HEK293T (cell line): ENCODE data around the gene TSPYL4.
A peak's percentile ranks its signal among the peaks of the same experiment; 100 is the strongest.

Experiments used
- CTCF ChIA-PET: fragments of 350-600 bp; formaldehyde crosslinking; extraction: SDS; loops from one replicate; lab custom pipeline; 2021; ENCODE audit warnings: antibody characterized with exemption, inconsistent platforms; lab: Yijun Ruan, JAX
- POLR2A ChIA-PET: fragments of 350-600 bp; formaldehyde crosslinking; extraction: SDS; loops from one replicate; lab custom pipeline; 2020; ENCODE audit warnings: antibody characterized with exemption, inconsistent platforms; lab: Yijun Ruan, JAX
- DNase-seq: peaks from one replicate; pipeline ENCODE4 v3.0.0; 2012; ENCODE audit warnings: mixed read lengths; ENCODE audit errors: extremely low spot score
- ARNT ChIP-seq: fragments of 450-650 bp; IDR thresholded peaks from 2 replicates; pipeline ENCODE4 v1.6.1; 2017; ENCODE audit warnings: mild to moderate bottlenecking
- BHLHE40 ChIP-seq: fragments of 450-650 bp; IDR thresholded peaks from 2 replicates; pipeline ENCODE4 v1.6.1; 2016; ENCODE audit warnings: mild to moderate bottlenecking, moderate library complexity, borderline replicate concordance
- CTBP1 ChIP-seq: fragments of 450-650 bp; IDR thresholded peaks from 2 replicates; pipeline ENCODE4 v1.6.1; 2016; ENCODE audit warnings: borderline replicate concordance
- ELF4 ChIP-seq: fragments of 450-650 bp; IDR thresholded peaks from 2 replicates; pipeline ENCODE4 v1.6.1; 2017; ENCODE audit warnings: antibody characterized with exemption
- FOXA1 ChIP-seq: fragments of 450-650 bp; IDR thresholded peaks from 2 replicates; pipeline ENCODE4 v1.6.1; 2016; ENCODE audit warnings: mild to moderate bottlenecking
- FOXK2 ChIP-seq: fragments of 450-650 bp; IDR thresholded peaks from 2 replicates; pipeline ENCODE4 v1.6.1; 2016; ENCODE audit warnings: mild to moderate bottlenecking
- FOXM1 ChIP-seq: fragments of 450-650 bp; IDR thresholded peaks from 2 replicates; pipeline ENCODE4 v1.6.1; 2017; ENCODE audit warnings: mild to moderate bottlenecking, borderline replicate concordance
- HDGF ChIP-seq: fragments of 450-650 bp; IDR thresholded peaks from 2 replicates; pipeline ENCODE4 v1.6.1; 2017; ENCODE audit warnings: antibody characterized with exemption, borderline replicate concordance
- L3MBTL2 ChIP-seq: fragments of 450-650 bp; conservative IDR thresholded peaks from 2 replicates; pipeline ENCODE4 v1.6.1; 2016; ENCODE audit warnings: mild to moderate bottlenecking
- LEF1 ChIP-seq: fragments of 450-650 bp; IDR thresholded peaks from 2 replicates; pipeline ENCODE4 v1.6.1; 2017; ENCODE audit warnings: mild to moderate bottlenecking, borderline replicate concordance
- NFRKB ChIP-seq: fragments of 450-650 bp; IDR thresholded peaks from 2 replicates; pipeline ENCODE4 v1.6.1; 2016; ENCODE audit warnings: mild to moderate bottlenecking, moderate library complexity
- SP1 ChIP-seq: fragments of 450-650 bp; IDR thresholded peaks from 2 replicates; pipeline ENCODE4 v1.6.1; 2017
- SUZ12 ChIP-seq: fragments of 450-650 bp; IDR thresholded peaks from 2 replicates; pipeline ENCODE4 v1.6.1; 2016; ENCODE audit warnings: mild to moderate bottlenecking
- TARDBP ChIP-seq: fragments of 450-650 bp; IDR thresholded peaks from 2 replicates; pipeline ENCODE4 v1.6.1; 2016
- ZNF384 ChIP-seq: fragments of 450-650 bp; IDR thresholded peaks from 2 replicates; pipeline ENCODE4 v1.6.1; 2016
- TF ChIP-seq, protein P1 (sequence below): fragments of 450-650 bp; IDR thresholded peaks from 2 replicates; pipeline ENCODE4 v1.6.1; 2016

TSPYL4 gene

DNA sequence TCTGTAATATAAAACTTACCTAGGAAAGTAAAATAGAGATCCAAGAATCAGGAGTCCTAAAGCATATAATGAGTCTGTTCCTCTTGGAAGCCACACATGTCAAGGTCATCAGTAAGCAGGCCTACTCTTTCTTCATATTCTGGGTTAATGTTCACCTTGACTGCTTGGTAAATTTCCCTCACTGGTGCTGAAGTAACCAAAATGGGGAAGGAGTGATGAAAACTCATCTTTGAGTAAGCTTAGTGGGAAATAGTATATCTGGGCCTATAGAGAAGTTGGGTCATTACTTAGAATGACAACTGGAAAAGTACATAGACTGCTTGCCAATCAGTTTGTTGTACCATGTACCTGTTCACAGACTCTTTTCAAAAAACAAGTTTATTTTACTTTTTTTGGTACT lies 6.6 kb downstream of the TSPYL4 start:
- POLR2A ChIA-PET: no interaction called here
- DNase-seq: no peak
- CTCF ChIA-PET: no interaction called here
- TF ChIP-seq BHLHE40: no peak
- no peak for TF ChIP-seq SP1
- TF ChIP-seq ARNT: no peak
- no peak for TF ChIP-seq L3MBTL2
- no peak for TF ChIP-seq TARDBP
- no peak for TF ChIP-seq ELF4
- TF ChIP-seq CTBP1: no peak
- TF ChIP-seq SUZ12: no peak
- TF ChIP-seq FOXA1: no peak

DNA sequence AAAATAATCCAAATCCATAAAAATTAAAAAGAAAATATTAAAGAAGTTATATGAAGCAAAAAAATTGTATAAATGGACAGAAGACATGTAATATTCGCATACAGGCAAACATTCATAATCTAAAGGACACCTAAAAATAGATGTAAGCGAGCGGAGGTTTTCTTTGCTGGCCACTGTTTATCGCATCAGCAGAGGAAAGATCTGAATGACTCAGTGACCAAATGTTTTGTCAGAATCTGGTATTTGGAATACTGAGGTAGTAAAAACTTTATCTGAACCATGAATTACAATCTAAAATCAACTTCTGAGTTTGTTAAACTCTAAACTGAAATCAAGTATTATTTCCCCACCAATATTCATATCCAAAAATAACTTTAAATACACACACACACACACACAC lies 7.8 kb downstream of the TSPYL4 start:
- no peak for TF ChIP-seq ZNF384
- no peak for TF ChIP-seq HDGF
- no peak for TF ChIP-seq FOXM1
- TF ChIP-seq SP1: no peak
- TF ChIP-seq L3MBTL2: no peak
- TF ChIP-seq ARNT: no peak
- no peak for TF ChIP-seq FOXA1
- TF ChIP-seq, protein P1, sequence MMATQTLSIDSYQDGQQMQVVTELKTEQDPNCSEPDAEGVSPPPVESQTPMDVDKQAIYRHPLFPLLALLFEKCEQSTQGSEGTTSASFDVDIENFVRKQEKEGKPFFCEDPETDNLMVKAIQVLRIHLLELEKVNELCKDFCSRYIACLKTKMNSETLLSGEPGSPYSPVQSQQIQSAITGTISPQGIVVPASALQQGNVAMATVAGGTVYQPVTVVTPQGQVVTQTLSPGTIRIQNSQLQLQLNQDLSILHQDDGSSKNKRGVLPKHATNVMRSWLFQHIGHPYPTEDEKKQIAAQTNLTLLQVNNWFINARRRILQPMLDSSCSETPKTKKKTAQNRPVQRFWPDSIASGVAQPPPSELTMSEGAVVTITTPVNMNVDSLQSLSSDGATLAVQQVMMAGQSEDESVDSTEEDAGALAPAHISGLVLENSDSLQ: no peak
- no peak for TF ChIP-seq FOXK2
- TF ChIP-seq ELF4: no peak
- no peak for TF ChIP-seq SUZ12
- TF ChIP-seq CTBP1: no peak
- TF ChIP-seq TARDBP: no peak
- TF ChIP-seq BHLHE40: no peak
- TF ChIP-seq NFRKB: no peak
- no peak for TF ChIP-seq LEF1
- ChIA-PET CTCF (no interaction called here), POLR2A (no interaction called here)
- DNase-seq: no peak

DNA sequence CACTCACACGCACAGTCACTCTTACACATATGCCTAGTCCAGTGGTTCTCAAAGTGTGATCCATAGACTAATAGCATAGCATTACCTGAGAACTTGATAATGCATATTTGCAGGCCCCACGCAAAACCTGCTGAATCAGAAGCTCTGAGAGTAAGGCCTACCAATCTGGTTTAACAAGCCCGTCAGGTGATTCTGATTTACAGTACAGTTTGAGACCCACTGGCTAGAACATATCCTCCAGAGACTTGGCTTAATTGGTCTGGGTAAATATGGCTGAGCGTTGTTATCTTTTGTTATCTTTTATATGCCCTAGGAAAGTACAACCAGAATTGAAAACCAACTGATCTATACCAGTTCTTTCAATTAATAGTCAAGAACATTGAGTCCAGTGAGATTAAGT lies 9.6 kb downstream of the TSPYL4 start:
- peak; percentile 33 for DNase-seq
- ChIA-PET POLR2A (no interaction called here), CTCF (no interaction called here)
- TF ChIP-seq L3MBTL2 (no peak), ZNF384 (no peak), FOXK2 (no peak), SUZ12 (no peak), CTBP1 (peak; percentile 7; the same call in 1 of the 2 replicates)
- TF ChIP-seq, protein P1: peak; percentile 81

DNA sequence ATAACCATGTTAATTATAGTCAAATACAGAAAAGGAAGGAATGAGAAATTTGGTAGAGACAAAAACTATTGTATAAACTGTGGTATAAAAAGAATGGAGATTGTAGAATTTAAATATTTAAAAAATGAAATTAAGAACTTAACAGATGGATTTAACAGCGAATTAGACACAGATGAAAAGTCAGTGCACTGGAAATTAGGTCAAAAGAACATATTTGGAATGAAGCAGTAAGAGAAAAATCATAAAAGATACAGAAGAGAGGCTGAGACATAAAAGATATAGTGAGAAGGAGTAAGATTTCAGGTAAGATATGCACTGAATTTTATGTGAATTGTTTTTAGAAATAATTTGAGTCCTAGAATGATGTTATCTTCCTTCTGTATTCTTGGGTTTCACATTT lies 14.0 kb downstream of the TSPYL4 start:
- ChIA-PET POLR2A (no interaction called here), CTCF (no interaction called here)
- TF ChIP-seq ARNT: no peak
- TF ChIP-seq CTBP1: no peak
- TF ChIP-seq FOXA1: no peak
- no peak for TF ChIP-seq SP1
- TF ChIP-seq FOXK2: no peak
- no peak for TF ChIP-seq LEF1
- no peak for TF ChIP-seq HDGF
- no peak for TF ChIP-seq ZNF384
- no peak for TF ChIP-seq SUZ12
- TF ChIP-seq ELF4: no peak
- TF ChIP-seq FOXM1: no peak
- no peak for TF ChIP-seq TARDBP
- no peak for TF ChIP-seq BHLHE40
- no peak for TF ChIP-seq NFRKB
- TF ChIP-seq, protein P1: no peak
- no peak for TF ChIP-seq L3MBTL2
- no peak for DNase-seq

DNA sequence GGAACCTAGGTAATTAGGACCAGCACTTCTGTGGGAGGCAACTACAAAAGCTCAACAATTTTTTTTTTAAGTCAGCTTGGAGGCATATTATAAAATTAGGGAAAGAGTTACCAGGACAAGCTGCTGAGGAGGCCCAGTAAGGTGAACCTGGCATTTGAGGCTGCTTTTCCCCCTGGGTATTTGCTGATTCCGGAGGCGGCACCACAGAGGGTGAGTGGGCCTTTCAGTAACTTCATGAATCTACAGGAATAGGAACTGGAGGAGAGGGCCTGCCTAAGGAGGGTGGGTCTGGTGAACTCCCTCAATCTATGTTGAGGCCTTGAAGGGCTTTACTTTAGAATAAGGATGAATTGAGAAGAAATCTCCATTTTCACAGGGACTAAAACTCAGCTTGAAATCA lies 14.6 kb downstream of the TSPYL4 start:
- ChIA-PET POLR2A (no interaction called here), CTCF (no interaction called here)
- TF ChIP-seq, protein P1: no peak
- TF ChIP-seq HDGF (no peak), NFRKB (no peak), ELF4 (no peak), ZNF384 (no peak)
- no peak for DNase-seq

GRCh38 chr6:116238083-116238482 lies 15.8 kb downstream of the TSPYL4 start:
- CTCF ChIA-PET: no interaction called here
- POLR2A ChIA-PET: interaction anchor here (1.5 kb wide), 1 partner anchor 16 kb away, joined by 6 read pairs; the partner anchor contains the start of gene TSPYL4
- TF ChIP-seq FOXM1: no peak
- TF ChIP-seq TARDBP: no peak
- TF ChIP-seq LEF1: no peak
- TF ChIP-seq ELF4: no peak
- no peak for TF ChIP-seq BHLHE40
- TF ChIP-seq NFRKB: no peak
- TF ChIP-seq ZNF384: no peak
- TF ChIP-seq CTBP1: no peak
- no peak for DNase-seq

DNA sequence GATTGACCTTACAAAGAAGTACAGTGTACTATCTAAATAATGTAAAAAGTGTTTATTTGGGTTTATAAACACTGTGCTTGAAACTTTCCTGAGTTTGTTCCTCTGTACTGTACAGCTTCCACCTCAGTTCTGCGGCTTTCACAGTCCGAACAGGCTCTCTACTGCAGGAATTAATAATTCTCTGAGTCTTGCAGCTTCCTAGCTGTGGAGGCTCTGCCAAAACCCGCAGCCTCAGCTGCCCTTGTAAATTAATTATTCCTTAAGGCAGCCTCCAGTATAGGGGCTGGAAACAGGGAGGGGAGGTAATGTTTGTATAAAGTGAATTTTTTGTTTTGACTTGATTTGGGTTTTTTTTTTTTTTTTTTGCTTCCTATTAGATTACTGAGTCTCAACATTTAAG lies 19.2 kb downstream of the TSPYL4 start:
- POLR2A ChIA-PET: no interaction called here
- TF ChIP-seq LEF1 (no peak), FOXK2 (no peak), FOXM1 (no peak), HDGF (no peak), ELF4 (no peak), CTBP1 (no peak), L3MBTL2 (no peak), NFRKB (no peak), BHLHE40 (no peak), ZNF384 (no peak), SP1 (no peak), TARDBP (no peak), ARNT (no peak), FOXA1 (no peak), SUZ12 (no peak)
- TF ChIP-seq, protein P1: no peak
- no peak for DNase-seq
- CTCF ChIA-PET: no interaction called here
